Small intestine (tissue), 7 donors: Measurements from ENCODE around the gene CIDEC. TPM values are rescaled to one million over a fixed set of nuclear protein-coding genes. Genes with fewer than 3 reads are reported as not detected.
"Not testable (repeated sequence)": the region's sequence is repeated elsewhere in the genome, so short reads cannot be mapped to it uniquely, and the experiment has no call there.

Source experiments
- DNase-seq, 2 donors: peaks; one replicate each; pipeline versions ENCODE4 v3.0.0 to v3.0.0-alpha.2; 2013
- FAIRE-seq: peaks from 2 replicates; lab custom pipeline; 2012; peaks lifted over from hg19 to GRCh38; lab: Jason Lieb, UNC
- H3K27ac ChIP-seq, 3 donors: one replicate each; pipeline ENCODE4 v1.5.1; 2013; ENCODE audit warnings: low read length in 2 of 3, mild to moderate bottlenecking in 2 of 3, control low read depth in 1 of 3, inconsistent platforms in 1 of 3, low read depth in 1 of 3, moderate library complexity in 1 of 3
- H3K27me3 ChIP-seq, 3 donors: one replicate each; pipeline ENCODE4 v1.6.1; 2013; ENCODE audit warnings: low read length in 3 of 3, inconsistent platforms in 1 of 3; ENCODE audit not compliant: control insufficient read depth in 3 of 3, insufficient read depth in 3 of 3
- H3K36me3 ChIP-seq, 3 donors: one replicate each; pipeline ENCODE4 v1.6.1; 2013; ENCODE audit warnings: low read length in 3 of 3, inconsistent platforms in 1 of 3, low read depth in 1 of 3, mild to moderate bottlenecking in 1 of 3, moderate library complexity in 1 of 3; ENCODE audit not compliant: control insufficient read depth in 3 of 3, insufficient read depth in 2 of 3
- H3K4me1 ChIP-seq, 3 donors: one replicate each; pipeline ENCODE4 v1.6.1; 2013; ENCODE audit warnings: low read length in 2 of 3, inconsistent platforms in 1 of 3, low read depth in 1 of 3, mild to moderate bottlenecking in 1 of 3, moderate library complexity in 1 of 3; ENCODE audit not compliant: control insufficient read depth in 3 of 3, insufficient read depth in 2 of 3
- H3K4me3 ChIP-seq, 3 donors: one replicate each; pipeline ENCODE4 v1.5.1; 2013; ENCODE audit warnings: low read length in 3 of 3, control low read depth in 1 of 3, inconsistent platforms in 1 of 3, low read depth in 1 of 3, mild to moderate bottlenecking in 1 of 3, moderate library complexity in 1 of 3
- H3K9me3 ChIP-seq, 2 donors: one replicate each; pipeline ENCODE4 v1.6.1; 2013; ENCODE audit warnings: low read depth in 1 of 2, low read length in 1 of 2; ENCODE audit not compliant: control insufficient read depth in 2 of 2, insufficient read depth in 1 of 2
- WGBS, 3 donors: extraction: QIAGEN DNeasy Blood & Tissue Kit; methylation state at CpG; one replicate each; pipeline ENCODE4 v1.1.7; 2013; 5-methylcytosine and 5-hydroxymethylcytosine counted together
- polyA plus RNA-seq, 4 donors: library from polyadenylated mRNA; stranded (reverse) in 3 of 4; unstranded in 1 of 4; fragments of 200-250 nt in 3 of 4; fragments of 120-200 nt in 1 of 4; gene quantifications; one replicate each; pipeline versions ENCODE4 v1.2.1 to v1.2.3, GENCODE V29; 2013
- donor health status: healthy with polysubstance abuse.
- donor health status: control.
- donor health status: control.
- donor health status: Bipolar disorder and iron deficiency.
- donor health status: healthy.

CIDEC gene
- polyA plus RNA-seq, 4 donors: 19.0 to 748 (median 310) TPM

GRCh38 chr3:9876991-9877390, 3.1 kb downstream of the CIDEC start:
- Histone ChIP-seq H3K9me3 (no peaks in the 10 kb centered on the region), H3K27ac (no peak overlapping the region), H3K36me3 (peaks cover 0 to 2% (median 0%) of the 10 kb centered on the region in 3 donors), H3K27me3 (no peaks in the 10 kb centered on the region), H3K4me1 (peaks cover 0 to 20% (median 0%) of the 10 kb centered on the region in 3 donors), H3K4me3 (peak overlapping the region in 1 of 3 donors; percentile 50)
- 93 to 95% (median 95%) methylated on average over 12 of the region's 12 CpGs for WGBS, 3 donors
- FAIRE-seq (no peak), DNase-seq (no peak)

- not testable (repeated sequence) for H3K27ac ChIP-seq
- 90 to 91% (median 90%) methylated on average over 4 of the region's 4 CpGs for WGBS, 3 donors
- peak overlapping the region in 1 of 3 donors; percentile 44 for H3K4me3 ChIP-seq
Observed at GRCh38 chr3:9876255-9876654, 3.8 kb downstream of the CIDEC start.

GRCh38 chr3:9875448-9875847, 4.6 kb downstream of the CIDEC start:
- peak overlapping the region in 1 of 3 donors; percentile 44 for H3K4me3 ChIP-seq
- no peaks in the 10 kb centered on the region for H3K27me3 ChIP-seq
- no peaks in the 10 kb centered on the region for H3K9me3 ChIP-seq
- no peak overlapping the region for H3K27ac ChIP-seq
- H3K36me3 ChIP-seq: peaks cover 0 to 3% (median 2%) of the 10 kb centered on the region in 3 donors
- DNase-seq (no peak), FAIRE-seq (no peak)
- H3K4me1 ChIP-seq: peaks cover 0 to 20% (median 0%) of the 10 kb centered on the region in 3 donors

More at GRCh38 chr3:9876255-9876654, 3.8 kb downstream of the CIDEC start:
- H3K27me3 ChIP-seq, H3K9me3 ChIP-seq, FAIRE-seq, DNase-seq, H3K36me3 ChIP-seq: not testable (repeated sequence)
- H3K4me1 ChIP-seq: peaks cover 0 to 20% (median 0%) of the 10 kb centered on the region in 3 donors

- not testable (repeated sequence) for H3K4me1 ChIP-seq, DNase-seq, FAIRE-seq, H3K27me3 ChIP-seq, H3K27ac ChIP-seq, H3K4me3 ChIP-seq, H3K9me3 ChIP-seq, H3K36me3 ChIP-seq
- 95 to 99% (median 98%) methylated on average over 5 of the region's 5 CpGs for WGBS, 3 donors
Observed at GRCh38 chr3:9872067-9872466, 8.0 kb downstream of the CIDEC start.

GRCh38 chr3:9870978-9871377, 9.1 kb downstream of the CIDEC start:
- Histone ChIP-seq H3K36me3 (peaks cover 0 to 10% (median 3%) of the 10 kb centered on the region in 3 donors), H3K4me3 (no peak overlapping the region), H3K9me3 (no peaks in the 10 kb centered on the region), H3K27me3 (no peaks in the 10 kb centered on the region), H3K27ac (no peak overlapping the region), H3K4me1 (no peaks in the 10 kb centered on the region)
- FAIRE-seq: no peak
- 48 to 88% (median 63%) methylated on average over 1 of the region's 1 CpG for WGBS, 3 donors
- no peak for DNase-seq

GRCh38 chr3:9869955-9870354, 10.1 kb downstream of the CIDEC start:
- no peaks in the 10 kb centered on the region for H3K27me3 ChIP-seq
- no peaks in the 10 kb centered on the region for H3K4me1 ChIP-seq
- H3K9me3 ChIP-seq: no peaks in the 10 kb centered on the region
- WGBS, 3 donors: 77 to 83% (median 78%) methylated on average over 5 of the region's 5 CpGs
- H3K36me3 ChIP-seq: peaks cover 0 to 10% (median 3%) of the 10 kb centered on the region in 3 donors
- FAIRE-seq (no peak), DNase-seq (no peak)
- no peak overlapping the region for H3K4me3 ChIP-seq
- no peak overlapping the region for H3K27ac ChIP-seq

- no peaks in the 10 kb centered on the region for H3K9me3 ChIP-seq
- H3K4me3 ChIP-seq: no peak overlapping the region
- DNase-seq (no peak), FAIRE-seq (no peak)
- H3K4me1 ChIP-seq: peaks cover 0 to 19% (median 0%) of the 10 kb centered on the region in 3 donors
- 86 to 90% (median 88%) methylated on average over 12 of the region's 12 CpGs for WGBS, 3 donors
- no peaks in the 10 kb centered on the region for H3K27me3 ChIP-seq
- peaks cover 0 to 10% (median 3%) of the 10 kb centered on the region in 3 donors for H3K36me3 ChIP-seq
- no peak overlapping the region for H3K27ac ChIP-seq
Observed at GRCh38 chr3:9867106-9867505, 12.9 kb downstream of the CIDEC start.

GRCh38 chr3:9866639-9867038, 13.4 kb downstream of the CIDEC start:
- FAIRE-seq: no peak
- H3K27ac ChIP-seq: no peak overlapping the region

GRCh38 chr3:9865125-9865637, 14.9 kb downstream of the CIDEC start:
- DNase-seq, FAIRE-seq, H3K27me3 ChIP-seq, H3K36me3 ChIP-seq, H3K4me3 ChIP-seq, H3K9me3 ChIP-seq, H3K27ac ChIP-seq: not testable (repeated sequence)
- 89 to 92% (median 91%) methylated on average over 10 of the region's 10 CpGs for WGBS, 3 donors
- peaks cover 0 to 26% (median 0%) of the 10 kb centered on the region in 3 donors for H3K4me1 ChIP-seq

More at GRCh38 chr3:9866639-9867038, 13.4 kb downstream of the CIDEC start:
- Histone ChIP-seq H3K4me1 (peaks cover 0 to 22% (median 0%) of the 10 kb centered on the region in 3 donors), H3K4me3 (no peak overlapping the region), H3K27me3 (no peaks in the 10 kb centered on the region), H3K36me3 (peaks cover 0 to 10% (median 3%) of the 10 kb centered on the region in 3 donors), H3K9me3 (no peaks in the 10 kb centered on the region)
- no peak for DNase-seq
- 91 to 95% (median 94%) methylated on average over 8 of the region's 8 CpGs for WGBS, 3 donors
